Aorta (tissue), 5 donors: Measurements from ENCODE around the gene SNU13. TPM values are rescaled to one million over a fixed set of nuclear protein-coding genes. Genes with fewer than 3 reads are reported as not detected.
"Not testable (repeated sequence)": the region's sequence is repeated elsewhere in the genome, so short reads cannot be mapped to it uniquely, and the experiment has no call there.

ENCODE experiments used
- ATAC-seq: fragments of 200-7000 bp; cut with Tn5 transposase; one replicate; pipeline ENCODE4 v1.9.1; 2022; ENCODE audit warnings: moderate library complexity; ENCODE audit not compliant: low FRiP score
- DNase-seq, 2 donors: peaks; one replicate each; pipeline ENCODE4 v3.0.0-alpha.2; 2020
- H3K27ac ChIP-seq, 2 donors: one replicate each; pipeline ENCODE4 v1.5.1; 2013; ENCODE audit warnings: low read length in 2 of 2, mild to moderate bottlenecking in 2 of 2, moderate library complexity in 2 of 2, control low read depth in 1 of 2, inconsistent platforms in 1 of 2, low read depth in 1 of 2
- H3K27me3 ChIP-seq, 2 donors: one replicate each; pipeline ENCODE4 v1.6.1; 2013; ENCODE audit warnings: control low read depth in 1 of 2, low read length in 1 of 2, mild to moderate bottlenecking in 1 of 2, moderate library complexity in 1 of 2; ENCODE audit not compliant: insufficient read depth in 2 of 2, control insufficient read depth in 1 of 2
- H3K36me3 ChIP-seq, 2 donors: one replicate each; pipeline ENCODE4 v1.6.1; 2013; ENCODE audit warnings: control low read depth in 1 of 2, low read length in 1 of 2, mild to moderate bottlenecking in 1 of 2; ENCODE audit not compliant: insufficient read depth in 2 of 2, control insufficient read depth in 1 of 2
- H3K4me1 ChIP-seq, 2 donors: one replicate each; pipeline ENCODE4 v1.6.1; 2013; ENCODE audit warnings: low read length in 2 of 2, control low read depth in 1 of 2, mild to moderate bottlenecking in 1 of 2, moderate library complexity in 1 of 2; ENCODE audit not compliant: insufficient read depth in 2 of 2, control insufficient read depth in 1 of 2
- H3K4me3 ChIP-seq, 2 donors: one replicate each; pipeline ENCODE4 v1.5.1; 2013; ENCODE audit warnings: low read length in 2 of 2, control low read depth in 1 of 2, mild to moderate bottlenecking in 1 of 2
- H3K9me3 ChIP-seq: one replicate; pipeline ENCODE4 v1.6.1; 2013; ENCODE audit warnings: mild to moderate bottlenecking, low read length; ENCODE audit not compliant: control insufficient read depth
- WGBS, 2 donors: extraction: QIAGEN DNeasy Blood & Tissue Kit; methylation state at CpG; one replicate each; pipeline ENCODE4 v1.1.7; 2013; 5-methylcytosine and 5-hydroxymethylcytosine counted together
- intact Hi-C, 2 donors: fragments of 100-400 bp; cut with DNase I; formaldehyde crosslinking; loops; one replicate each; pipeline versions ENCODE4 v1.14.2 to v1.15.0; 2022
- polyA plus RNA-seq, 2 donors: library from polyadenylated mRNA; stranded (reverse); fragments of 200-250 nt; gene quantifications; one replicate each; pipeline ENCODE4 v1.2.3, GENCODE V29; 2013
- total RNA-seq, 2 donors: library from RNA; stranded (reverse); fragmentation: NEBNext Ultra II Directional; extraction: Animal tissue kit (Norgen Biotek cat#: 25700); gene quantifications; one replicate each; pipeline ENCODE4 v1.2.1, GENCODE V29; 2021
- donor health status: healthy with polysubstance abuse.
- donor health status: Bipolar disorder and iron deficiency.
- donor health status: DM: no; HTN: no; CAD: no.
- donor health status: DM: no; HTN: no; CAD: no.
- donor health status: DM: yes; HTN: yes; CAD: no.

The SNU13 gene
- total and polyA plus RNA-seq, 4 donors: 82.8 to 105 (median 92.3) TPM

DNA sequence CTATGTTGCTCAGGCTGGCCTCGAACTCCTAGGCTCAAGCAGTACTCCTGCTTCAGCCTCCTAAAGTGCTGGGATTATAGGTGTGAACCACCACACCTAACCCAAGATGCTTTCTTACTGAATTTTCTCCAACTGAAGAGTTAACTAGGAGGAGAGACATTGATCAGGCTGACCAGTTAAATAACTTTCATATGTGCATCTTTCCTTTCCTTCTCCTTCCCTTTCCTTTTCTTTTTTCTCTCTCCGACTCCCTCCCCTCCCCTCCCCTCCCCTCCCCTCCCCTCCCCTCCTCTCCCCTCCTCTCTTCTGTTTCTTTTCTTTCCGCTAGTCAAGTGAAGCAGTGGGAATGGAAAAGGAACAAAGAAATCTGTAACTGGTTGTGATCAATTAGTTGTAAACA is 40.9 kb downstream of the SNU13 start:
- Histone ChIP-seq H3K36me3 (peaks cover under 1 to 13% of the 10 kb centered on the region in 2 donors), H3K27ac (no peak overlapping the region), H3K9me3 (no peaks in the 10 kb centered on the region), H3K27me3 (no peaks in the 10 kb centered on the region), H3K4me3 (no peak overlapping the region), H3K4me1 (no peaks in the 10 kb centered on the region)
- intact Hi-C loops: no loop called here
- WGBS, 2 donors: 70 to 81% methylated on average over 2 to 3 of the region's 3 CpGs
- no peak for ATAC-seq
- no peak for DNase-seq

DNA sequence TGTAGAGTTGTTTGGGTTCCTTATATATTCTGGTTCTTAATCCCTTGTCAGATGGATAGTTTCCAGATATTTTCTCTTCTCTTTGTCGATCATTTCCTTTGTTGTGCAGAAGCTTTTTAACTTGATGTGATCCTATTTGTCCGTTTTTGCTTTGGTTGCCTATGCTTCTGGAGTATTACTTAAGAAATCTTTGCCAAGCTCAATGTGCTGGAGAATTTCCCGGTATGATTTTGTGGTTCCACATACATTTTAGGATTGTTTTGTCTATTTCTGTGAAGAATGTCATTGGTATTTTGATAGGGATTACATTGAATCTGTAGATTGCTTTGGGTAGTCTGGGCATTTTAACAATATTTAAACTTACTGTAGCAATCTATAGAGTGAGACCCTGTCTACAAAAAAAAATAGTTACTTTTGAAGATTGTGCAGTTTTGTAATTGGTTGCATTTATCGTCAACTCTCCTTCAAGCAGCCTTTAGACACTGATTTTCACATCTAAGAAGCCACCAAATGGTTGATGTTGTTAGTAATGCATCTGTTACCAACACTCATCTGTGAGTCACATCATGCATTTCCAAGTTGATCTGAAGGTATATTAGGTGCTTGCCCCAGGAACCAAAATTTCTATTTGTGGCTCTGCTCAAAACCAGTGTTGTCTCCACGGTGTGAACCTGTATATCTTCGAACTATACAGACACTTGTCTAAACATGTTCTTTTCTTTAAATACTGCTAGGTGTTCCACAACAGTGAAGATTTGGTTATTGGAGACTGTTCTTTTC is 46.1 kb downstream of the SNU13 start:
- WGBS, 2 donors: 77 to 86% methylated on average over 6 of the region's 6 CpGs
- no peaks in the 10 kb centered on the region for H3K9me3 ChIP-seq
- intact Hi-C loops: no loop called here
- ATAC-seq (no peak), DNase-seq (no peak)
- no peak overlapping the region for H3K27ac ChIP-seq
- H3K4me1 ChIP-seq: no peaks in the 10 kb centered on the region
- H3K36me3 ChIP-seq: peaks cover 3 to 9% of the 10 kb centered on the region in 2 donors
- no peak overlapping the region for H3K4me3 ChIP-seq
- H3K27me3 ChIP-seq: no peaks in the 10 kb centered on the region

DNA sequence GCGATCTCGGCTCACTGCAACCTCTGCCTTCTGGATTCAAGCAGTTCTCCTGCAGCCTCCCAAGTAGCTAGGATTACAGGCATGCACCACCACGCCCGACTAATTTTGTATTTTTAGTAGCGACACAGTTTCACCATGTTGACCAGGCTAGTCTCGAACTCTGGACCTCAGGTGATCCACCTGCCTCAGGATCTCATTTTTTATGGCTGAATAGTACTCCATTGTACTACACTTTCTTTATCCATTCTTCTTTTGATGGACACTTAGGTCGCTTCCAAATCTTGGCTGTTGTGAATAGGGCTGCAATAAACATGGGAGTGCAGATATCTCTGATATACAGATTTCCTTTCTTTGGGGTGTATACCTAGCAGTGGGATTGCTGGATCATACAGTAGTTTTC is 46.8 kb downstream of the SNU13 start:
- 96 to 98% methylated on average over 7 of the region's 7 CpGs for WGBS, 2 donors
- no peak for ATAC-seq
- H3K27me3 ChIP-seq: no peaks in the 10 kb centered on the region
- intact Hi-C loops: no loop called here
- no peaks in the 10 kb centered on the region for H3K9me3 ChIP-seq
- DNase-seq: no peak
- peaks cover 3 to 10% of the 10 kb centered on the region in 2 donors for H3K36me3 ChIP-seq
- no peak overlapping the region for H3K4me3 ChIP-seq
- H3K27ac ChIP-seq: no peak overlapping the region
- H3K4me1 ChIP-seq: no peaks in the 10 kb centered on the region

DNA sequence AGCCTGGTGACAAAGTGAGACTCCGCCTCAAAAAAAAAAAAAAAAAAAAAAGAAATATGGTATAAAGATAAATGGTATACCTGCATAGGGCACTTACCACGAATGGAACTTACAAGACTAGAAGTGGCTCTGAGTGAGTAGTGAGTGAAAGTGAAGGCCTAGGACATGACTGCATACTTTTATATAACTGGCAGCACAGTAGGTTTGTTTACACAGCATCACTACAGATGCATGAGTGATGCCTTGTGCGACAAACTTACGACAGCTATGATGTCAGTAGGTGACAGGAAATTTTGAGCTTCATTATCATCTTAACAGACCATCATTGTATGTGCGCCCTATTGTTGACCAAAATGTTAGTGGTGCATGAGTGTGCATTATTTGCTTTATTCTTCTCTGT is 49.9 kb downstream of the SNU13 start:
- DNase-seq (no peak), ATAC-seq (no peak)
- intact Hi-C loops: no loop called here
- Histone ChIP-seq H3K4me1 (no peaks in the 10 kb centered on the region), H3K36me3 (peaks cover 7 to 11% of the 10 kb centered on the region in 2 donors), H3K27ac (no peak overlapping the region), H3K9me3 (no peaks in the 10 kb centered on the region), H3K4me3 (no peak overlapping the region), H3K27me3 (no peaks in the 10 kb centered on the region)
- WGBS, 2 donors: 89 to 93% methylated on average over 5 of the region's 5 CpGs

DNA sequence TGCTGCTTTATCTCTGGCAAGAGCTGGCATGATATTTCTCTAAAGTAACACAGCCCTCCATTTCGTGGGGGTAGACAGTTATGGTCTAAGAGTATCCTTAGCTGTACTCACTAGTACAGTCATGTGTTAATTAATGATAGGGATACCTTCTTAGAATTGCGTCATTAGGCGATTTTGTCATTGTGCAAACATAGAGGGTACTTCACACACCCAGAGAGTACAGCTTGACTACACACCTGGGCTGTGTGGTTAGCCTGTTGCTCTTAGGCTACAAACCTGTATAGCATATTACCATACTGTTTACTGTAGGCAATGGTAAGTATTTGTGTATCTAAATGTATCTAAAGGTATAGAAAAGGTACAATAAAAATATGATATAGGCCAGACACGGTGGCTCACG is 50.5 kb downstream of the SNU13 start:
- peaks cover 7 to 11% of the 10 kb centered on the region in 2 donors for H3K36me3 ChIP-seq
- H3K4me1 ChIP-seq: no peaks in the 10 kb centered on the region
- DNase-seq (no peak), ATAC-seq (no peak)
- no peak overlapping the region for H3K4me3 ChIP-seq
- WGBS, 2 donors: 93 to 95% methylated on average over 5 of the region's 5 CpGs
- intact Hi-C loops: no loop called here
- no peaks in the 10 kb centered on the region for H3K27me3 ChIP-seq
- H3K27ac ChIP-seq: no peak overlapping the region
- no peaks in the 10 kb centered on the region for H3K9me3 ChIP-seq

DNA sequence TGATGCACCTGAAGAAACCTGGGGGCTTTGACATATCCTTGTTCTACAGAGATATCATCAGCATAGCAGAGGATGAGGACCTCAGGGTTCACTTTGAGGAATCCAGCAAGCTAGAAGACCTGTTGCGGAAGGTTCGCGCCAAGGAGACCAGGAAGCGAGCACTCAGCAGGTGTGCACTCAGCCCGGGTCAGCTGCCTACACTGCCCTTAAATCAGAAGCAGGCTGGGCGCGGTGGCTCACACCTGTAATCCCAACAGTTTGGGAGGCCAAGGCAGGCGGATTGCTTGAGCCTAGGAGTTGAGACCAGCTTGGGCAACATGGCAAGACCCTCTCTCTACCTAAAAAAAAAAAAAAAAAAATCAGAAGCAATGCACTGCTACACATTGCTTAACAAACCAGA is 51.0 kb downstream of the SNU13 start:
- WGBS, 2 donors: 96 to 97% methylated on average over 8 of the region's 8 CpGs
- ATAC-seq, H3K4me3 ChIP-seq, H3K4me1 ChIP-seq, H3K36me3 ChIP-seq, H3K27me3 ChIP-seq, DNase-seq, intact Hi-C loops, H3K27ac ChIP-seq, H3K9me3 ChIP-seq: not testable (repeated sequence)

DNA sequence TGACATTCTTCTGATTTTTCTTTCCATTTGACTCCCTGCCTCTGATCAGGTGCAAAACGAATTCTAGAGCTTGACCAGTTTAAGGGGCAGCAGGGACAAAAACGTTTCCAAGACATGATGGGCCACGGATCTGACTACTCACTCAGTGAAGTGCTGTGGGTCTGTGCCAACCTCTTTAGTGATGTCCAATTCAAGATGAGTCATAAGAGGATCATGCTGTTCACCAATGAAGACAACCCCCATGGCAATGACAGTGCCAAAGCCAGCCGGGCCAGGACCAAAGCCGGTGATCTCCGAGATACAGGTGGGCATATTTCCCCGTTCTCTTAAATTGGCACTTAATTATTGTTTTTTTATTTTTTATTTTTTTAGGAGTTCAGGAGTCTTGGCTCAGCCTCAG is 52.2 kb downstream of the SNU13 start:
- Histone ChIP-seq H3K36me3 (peaks cover 3 to 7% of the 10 kb centered on the region in 2 donors), H3K4me3 (no peak overlapping the region), H3K9me3 (no peaks in the 10 kb centered on the region), H3K27ac (no peak overlapping the region), H3K27me3 (no peaks in the 10 kb centered on the region), H3K4me1 (no peaks in the 10 kb centered on the region)
- DNase-seq (no peak), ATAC-seq (no peak)
- WGBS, 2 donors: 57 to 67% methylated on average over 7 of the region's 7 CpGs
- intact Hi-C loops: no loop called here

DNA sequence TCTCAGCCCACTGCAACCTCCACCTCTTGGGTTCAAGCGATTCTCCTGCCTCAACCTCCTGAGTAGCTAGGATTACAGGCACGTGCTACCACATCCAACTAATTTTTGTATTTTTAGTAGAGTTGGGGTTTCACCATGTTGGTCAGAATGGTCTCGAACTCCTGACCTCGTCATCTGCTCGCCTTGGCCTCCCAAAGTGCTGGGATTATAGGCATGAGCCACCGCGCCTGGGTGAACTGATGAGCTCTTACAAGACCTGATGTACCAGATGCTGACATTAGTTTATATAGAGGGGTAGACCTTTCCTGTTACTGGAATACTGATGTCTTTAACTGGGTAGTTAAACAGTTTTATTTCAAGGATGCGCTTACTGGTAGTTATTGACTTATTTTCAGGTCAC is 54.1 kb downstream of the SNU13 start:
- H3K36me3 ChIP-seq, H3K27ac ChIP-seq, H3K9me3 ChIP-seq, ATAC-seq, DNase-seq, H3K4me3 ChIP-seq, H3K4me1 ChIP-seq, H3K27me3 ChIP-seq, intact Hi-C loops: not testable (repeated sequence)
- 91 to 96% methylated on average over 8 of the region's 8 CpGs for WGBS, 2 donors

DNA sequence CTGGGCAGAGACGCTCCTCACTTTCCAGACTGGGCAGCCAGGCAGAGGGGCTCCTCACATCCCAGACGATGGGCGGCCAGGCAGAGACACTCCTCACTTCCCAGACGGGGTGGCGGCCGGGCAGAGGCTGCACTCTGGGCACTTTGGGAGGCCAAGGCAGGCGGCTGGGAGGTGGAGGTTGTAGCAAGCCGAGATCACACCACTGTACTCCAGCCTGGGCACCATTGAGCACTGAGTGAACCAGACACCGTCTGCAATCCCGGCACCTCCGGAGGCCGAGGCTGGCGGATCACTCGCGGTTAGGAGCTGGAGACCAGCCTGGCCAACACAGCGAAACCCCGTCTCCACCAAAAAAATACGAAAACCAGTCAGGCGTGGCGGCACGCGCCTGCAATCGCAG is 57.1 kb downstream of the SNU13 start:
- 91 to 96% methylated on average over 10 to 15 of the region's 23 CpGs for WGBS, 2 donors
- intact Hi-C loops, H3K27ac ChIP-seq, DNase-seq, H3K4me3 ChIP-seq, H3K36me3 ChIP-seq, ATAC-seq, H3K9me3 ChIP-seq, H3K4me1 ChIP-seq, H3K27me3 ChIP-seq: not testable (repeated sequence)
